HCT116 (cell line): Measurements from ENCODE around the gene TMEM45A. TPM values are rescaled to one million over a fixed set of nuclear protein-coding genes. Genes with fewer than 3 reads are reported as not detected.

Source experiments
- ATAC-seq: fragments of 200-7000 bp; cut with Tn5 transposase; 2 replicates; pipeline ENCODE4 v1.9.1; 2020; ENCODE audit warnings: mild to moderate bottlenecking, moderate library complexity
- BruUV-seq: library from RNA; stranded (reverse); fragments of 400-500 nt; replicated peaks from 2 replicates; lab custom pipeline; 2021; lab: Mats Ljungman, UMichigan
- CTCF ChIA-PET: fragments of 300-600 bp; sonication (Branson Sonifier 250); formaldehyde crosslinking; loops from one replicate; lab custom pipeline; 2021; ENCODE audit warnings: antibody characterized with exemption; lab: Charles Lee
- POLR2A ChIA-PET: fragments of 300-600, 350-600 bp; sonication (Branson Sonifier 250); formaldehyde crosslinking; loops from one replicate; lab custom pipeline; 2021; ENCODE audit warnings: antibody characterized with exemption; lab: Charles Lee
- RAD21 ChIA-PET, 2 experiments: fragments of 300-600 bp; sonication (Branson Sonifier 250); formaldehyde crosslinking; loops; one replicate each; lab custom pipeline; 2023; ENCODE audit warnings: low total read pairs in 2 of 2; ENCODE audit not compliant: uncharacterized antibody in 2 of 2, unreplicated experiment in 2 of 2, low non-redundant PET in 1 of 2; lab: Charles Lee
- DNase-seq: peaks from one replicate; pipeline ENCODE4 v3.0.0-alpha.2; 2010; ENCODE audit warnings: low read depth, low spot score
- H2AFZ ChIP-seq: fragments of 200-600 bp; shearing (Covaris generic), sonication (generic); 2 replicates; pipeline ENCODE4 v1.6.1; 2017; ENCODE audit warnings: low read depth, mixed run types, mixed read lengths, antibody characterized with exemption, low read length; ENCODE audit not compliant: poor library complexity, severe bottlenecking
- H3K27ac ChIP-seq: 2 replicates; pipeline ENCODE4 v1.5.1; 2012; ENCODE audit warnings: low read depth, low read length
- H3K27me3 ChIP-seq: fragments of 200-600 bp; sonication (generic); 2 replicates; pipeline ENCODE4 v1.6.1; 2016; ENCODE audit warnings: mixed run types, low read length, mixed read lengths; ENCODE audit not compliant: insufficient read depth
- H3K36me3 ChIP-seq, 2 experiments: fragments of 200-500 bp in 1 of 2; fragments of 200-600 bp in 1 of 2; sonication (Bioruptor generic) in 1 of 2; sonication (generic) in 1 of 2; 2 replicates each; pipeline versions ENCODE4 v1.5.1 to v1.6.1; 2014 to 2016; ENCODE audit warnings: low read length in 2 of 2, inconsistent platforms in 1 of 2, mixed read lengths in 1 of 2, mixed run types in 1 of 2; ENCODE audit not compliant: insufficient read depth in 2 of 2, control insufficient read depth in 1 of 2
- H3K4me1 ChIP-seq, 2 experiments: fragments of 200-600 bp in 1 of 2; sonication (generic) in 1 of 2; 2 replicates each; pipeline versions ENCODE4 v1.5.1 to v1.6.1; 2012 to 2017; ENCODE audit warnings: low read length in 2 of 2, inconsistent platforms in 1 of 2, mild to moderate bottlenecking in 1 of 2, mixed read lengths in 1 of 2, mixed run types in 1 of 2, moderate library complexity in 1 of 2; ENCODE audit not compliant: insufficient read depth in 2 of 2, control insufficient read depth in 1 of 2
- H3K4me2 ChIP-seq: fragments of 200-600 bp; sonication (generic); 2 replicates; pipeline ENCODE4 v1.6.1; 2017; ENCODE audit warnings: mixed run types, low read length, mixed read lengths
- H3K4me3 ChIP-seq, 2 experiments: fragments of 200-600 bp in 1 of 2; sonication (generic) in 1 of 2; replicated peaks in 1 of 2; 2 replicates each; pipeline ENCODE4 v1.5.1; 2011 to 2016; ENCODE audit warnings: low read length in 2 of 2, control low read depth in 1 of 2, low read depth in 1 of 2, mild to moderate bottlenecking in 1 of 2, mixed read lengths in 1 of 2, mixed run types in 1 of 2
- H3K79me2 ChIP-seq: fragments of 200-600 bp; sonication (generic); 2 replicates; pipeline ENCODE4 v1.6.1; 2017; ENCODE audit warnings: mild to moderate bottlenecking, mixed run types, low read length, moderate library complexity, mixed read lengths; ENCODE audit not compliant: insufficient read depth
- H3K9ac ChIP-seq: fragments of 200-600 bp; sonication (generic); 2 replicates; pipeline ENCODE4 v1.6.1; 2016; ENCODE audit warnings: low read length, mixed read lengths
- H3K9me2 ChIP-seq: fragments of 200-600 bp; sonication (generic), shearing (Covaris generic); 2 replicates; pipeline ENCODE4 v1.6.1; 2017; ENCODE audit warnings: mixed run types, mild to moderate bottlenecking, moderate library complexity; ENCODE audit not compliant: insufficient read depth
- H3K9me3 ChIP-seq, 2 experiments: fragments of 200-500 bp in 1 of 2; fragments of 200-600 bp in 1 of 2; sonication (Bioruptor generic) in 1 of 2; sonication (generic) in 1 of 2; 2 replicates each; pipeline ENCODE4 v1.6.1; 2014 to 2017; ENCODE audit warnings: low read length in 2 of 2, mixed read lengths in 2 of 2, inconsistent platforms in 1 of 2, low read depth in 1 of 2, mild to moderate bottlenecking in 1 of 2, mixed run types in 1 of 2, moderate library complexity in 1 of 2; ENCODE audit not compliant: control insufficient read depth in 1 of 2, insufficient read depth in 1 of 2
- H4K20me1 ChIP-seq: fragments of 200-600 bp; sonication (generic), shearing (Covaris generic); 2 replicates; pipeline ENCODE4 v1.6.1; 2017; ENCODE audit warnings: mixed run types, mild to moderate bottlenecking, moderate library complexity; ENCODE audit not compliant: insufficient read depth
- CEBPB ChIP-seq: IDR thresholded peaks from 2 replicates; pipeline ENCODE4 v1.6.1; 2012; ENCODE audit warnings: low read depth
- EGR1 ChIP-seq: IDR thresholded peaks from 2 replicates; pipeline ENCODE4 v1.6.1; 2012; ENCODE audit warnings: low read depth
- EZH2 ChIP-seq: fragments of 200-600 bp; sonication (generic); IDR thresholded peaks from 2 replicates; pipeline ENCODE4 v1.6.1; 2017; ENCODE audit warnings: antibody characterized with exemption, mixed run types
- EZH2phosphoT487 ChIP-seq: fragments of 200-600 bp; IDR thresholded peaks from 2 replicates; pipeline ENCODE4 v1.6.1; 2018; ENCODE audit warnings: antibody characterized with exemption, borderline replicate concordance
- JUND ChIP-seq: IDR thresholded peaks from 2 replicates; pipeline ENCODE4 v1.6.1; 2012
- MAX ChIP-seq: IDR thresholded peaks from 2 replicates; pipeline ENCODE4 v1.6.1; 2012
- POLR2AphosphoS5 ChIP-seq: IDR thresholded peaks from 2 replicates; pipeline ENCODE4 v1.6.1; 2011; ENCODE audit warnings: mild to moderate bottlenecking, low read depth, low read length, moderate library complexity
- RAD21 ChIP-seq: IDR thresholded peaks from 2 replicates; pipeline ENCODE4 v1.6.1; 2012; ENCODE audit warnings: low read depth, mild to moderate bottlenecking
- ZBTB33 ChIP-seq: IDR thresholded peaks from 2 replicates; pipeline ENCODE4 v1.6.1; 2011; ENCODE audit warnings: mild to moderate bottlenecking, low read length, moderate library complexity; ENCODE audit not compliant: insufficient replicate concordance; ENCODE audit errors: extremely low read depth
- ZFX ChIP-seq: fragments of 450-650 bp; IDR thresholded peaks from 2 replicates; pipeline ENCODE4 v1.6.1; 2017
- ZNF274 ChIP-seq: fragments of 200-500 bp; sonication (Bioruptor generic); IDR thresholded peaks from 2 replicates; pipeline ENCODE4 v1.6.1; 2014; ENCODE audit warnings: mild to moderate bottlenecking, low read depth, low read length, inconsistent platforms
- intact Hi-C: fragments of 100-400 bp; cut with micrococcal nuclease; formaldehyde crosslinking; loops from 2 replicates; pipeline ENCODE4 v1.10.0; 2022
- total RNA-seq: library from RNA; stranded (reverse); gene quantifications from one replicate; pipeline ENCODE4 v1.2.1, GENCODE V29; 2021; ENCODE audit not compliant: unreplicated experiment

Gene TMEM45A
- total RNA-seq, 1 experiment from 2014 or later, result 5.0 TPM

GRCh38 chr3:100562224-100562857 lies 69.9 kb downstream of the TMEM45A start:
- TF ChIP-seq RAD21, result no peak
- no peak for TF ChIP-seq ZNF274
- TF ChIP-seq ZBTB33, result no peak
- no peak for TF ChIP-seq ZFX
- TF ChIP-seq EZH2, result no peak
- TF ChIP-seq POLR2AphosphoS5, result no peak
- no peak for TF ChIP-seq EGR1
- no peak for TF ChIP-seq EZH2phosphoT487
- no peak for TF ChIP-seq CEBPB
- no peak for TF ChIP-seq MAX
- no peak for TF ChIP-seq JUND
- Histone ChIP-seq H3K4me3 (no peak overlapping the region), H3K4me2 (no peak overlapping the region), H3K27me3 (no peaks in the 10 kb centered on the region), H3K36me3 (no peaks in the 10 kb centered on the region), H2AFZ (no peak overlapping the region), H3K9me3 (no peaks in the 10 kb centered on the region), H3K79me2 (no peaks in the 10 kb centered on the region), H3K27ac (no peak overlapping the region), H4K20me1 (no peaks in the 10 kb centered on the region), H3K4me1 (no peaks in the 10 kb centered on the region), H3K9ac (no peak overlapping the region), H3K9me2 (no peaks in the 10 kb centered on the region)
- ATAC-seq (no peak), DNase-seq (no peak)
- intact Hi-C loops, result no loop called here
- RAD21 ChIA-PET, result no interaction called here
- CTCF ChIA-PET, result no interaction called here
- POLR2A ChIA-PET, result no interaction called here
- BruUV-seq, result no TSS peak
